Measurements from ENCODE around the gene RNF222. TPM values are rescaled to one million over a fixed set of nuclear protein-coding genes. Genes with fewer than 3 reads are reported as not detected.

Gene RNF222
- total and polyA plus RNA-seq, 4 donors, result 0.11 TPM; not detected in 3

Other genes with a start within 250 kb of the RNF222 start
- 10 to 100 TPM; 28.0 to 29.4 TPM for gene PER1, start 245.4 kb downstream of the RNF222 start, total RNA-seq
- 10 to 100 TPM; 25.4 to 61.1 TPM for gene PER1, start 245.4 kb downstream of the RNF222 start, polyA plus RNA-seq (ENCODE audit: insufficient read length in 2 of 2)
- gene VAMP2, start 234.9 kb downstream of the RNF222 start, total RNA-seq, result 10 to 100 TPM; 30.2 to 66.9 TPM
- 100 to 1,000 TPM; 413 to 414 TPM for gene VAMP2, start 234.9 kb downstream of the RNF222 start, polyA plus RNA-seq (ENCODE audit: insufficient read length in 2 of 2)
- gene TMEM107, start 221.4 kb downstream of the RNF222 start, total RNA-seq, result 10 to 100 TPM; 19.0 to 48.1 TPM
- gene TMEM107, start 221.4 kb downstream of the RNF222 start, polyA plus RNA-seq (ENCODE audit: insufficient read length in 2 of 2), result 10 to 100 TPM; 22.3 to 22.8 TPM
- gene BORCS6, start 207.6 kb downstream of the RNF222 start, total RNA-seq, result 1 to 10 TPM; 3.7 to 6.7 TPM
- 1 to 10 TPM; 6.3 to 6.8 TPM for gene BORCS6, start 207.6 kb downstream of the RNF222 start, polyA plus RNA-seq (ENCODE audit: insufficient read length in 2 of 2)
- gene AURKB, start 187.3 kb downstream of the RNF222 start, total RNA-seq, result 10 to 100 TPM in 1 of 2 donors, 1 to 10 TPM in 1; 8.6 to 15.4 TPM
- 10 to 100 TPM; 13.1 to 17.9 TPM for gene AURKB, start 187.3 kb downstream of the RNF222 start, polyA plus RNA-seq (ENCODE audit: insufficient read length in 2 of 2)
- 10 to 100 TPM; 11.2 to 14.6 TPM for gene CTC1, start 149.8 kb downstream of the RNF222 start, total RNA-seq
- 10 to 100 TPM; 23.6 to 30.6 TPM for gene CTC1, start 149.8 kb downstream of the RNF222 start, polyA plus RNA-seq (ENCODE audit: insufficient read length in 2 of 2)
- 10 to 100 TPM; 17.4 to 23.1 TPM for gene PFAS, start 148.5 kb downstream of the RNF222 start, total RNA-seq
- 10 to 100 TPM; 32.6 to 38.1 TPM for gene PFAS, start 148.5 kb downstream of the RNF222 start, polyA plus RNA-seq (ENCODE audit: insufficient read length in 2 of 2)
- 10 to 100 TPM in 1 of 2 donors, 1 to 10 TPM in 1; 9.2 to 19.6 TPM for gene RANGRF, start 109.2 kb downstream of the RNF222 start, total RNA-seq
- gene RANGRF, start 109.2 kb downstream of the RNF222 start, polyA plus RNA-seq (ENCODE audit: insufficient read length in 2 of 2), result 10 to 100 TPM; 37.7 to 40.5 TPM
- 1 to 10 TPM in 1 of 2 donors, under 1 TPM in 1; 0.69 to 2.9 TPM for gene SLC25A35, start 102.4 kb downstream of the RNF222 start, total RNA-seq
- 1 to 10 TPM; 3.7 to 5.1 TPM for gene SLC25A35, start 102.4 kb downstream of the RNF222 start, polyA plus RNA-seq (ENCODE audit: insufficient read length in 2 of 2)
- 1 to 10 TPM; 2.8 to 4.7 TPM for gene ARHGEF15, start 87.6 kb downstream of the RNF222 start, total RNA-seq
- gene ARHGEF15, start 87.6 kb downstream of the RNF222 start, polyA plus RNA-seq (ENCODE audit: insufficient read length in 2 of 2), result 1 to 10 TPM; 8.1 to 9.4 TPM
- not detected for gene ODF4, start 58.0 kb downstream of the RNF222 start, total RNA-seq
- gene ODF4, start 58.0 kb downstream of the RNF222 start, polyA plus RNA-seq (ENCODE audit: insufficient read length in 2 of 2), result not detected
- 1,000 to 10,000 TPM; 1,389 to 3,574 TPM for gene RPL26, start 14.6 kb downstream of the RNF222 start, total RNA-seq
- 1,000 to 10,000 TPM; 1,423 to 1,516 TPM for gene RPL26, start 14.6 kb downstream of the RNF222 start, polyA plus RNA-seq (ENCODE audit: insufficient read length in 2 of 2)
- 10 to 100 TPM; 30.7 to 45.4 TPM for gene NDEL1, start 38.1 kb upstream of the RNF222 start, total RNA-seq
- 10 to 100 TPM; 48.7 to 48.9 TPM for gene NDEL1, start 38.1 kb upstream of the RNF222 start, polyA plus RNA-seq (ENCODE audit: insufficient read length in 2 of 2)
- gene MYH10, start 232.9 kb upstream of the RNF222 start, total RNA-seq, result 100 to 1,000 TPM; 111 to 121 TPM
- 100 to 1,000 TPM in 1 of 2 donors, 10 to 100 TPM in 1; 86.0 to 101 TPM for gene MYH10, start 232.9 kb upstream of the RNF222 start, polyA plus RNA-seq (ENCODE audit: insufficient read length in 2 of 2)